Stimulated activated CD4-positive, alpha-beta T cell treated with anti-CD3 and anti-CD28 coated beads, Interleukin-1b, Interleukin-23, amount 100 ng/mL, for 24 hours (primary cell): Measurements from ENCODE around the gene NACC2.
"Not testable (repeated sequence)": the region's sequence is repeated elsewhere in the genome, so short reads cannot be mapped to it uniquely, and the experiment has no call there.

Experiments used
- DNase-seq, 4 experiments: peaks; one replicate each; pipeline ENCODE4 v3.0.0-alpha.2; 2020; ENCODE audit warnings: low read depth in 4 of 4, low spot score in 1 of 4

Gene NACC2

GRCh38 chr9:135983208-135984071, 111.6 kb downstream of the NACC2 start:
- DNase-seq: no peak

GRCh38 chr9:135982499-135983207, 112.4 kb downstream of the NACC2 start:
- DNase-seq: no peak

- no peak for DNase-seq
Observed at GRCh38 chr9:135980926-135981630, 114.0 kb downstream of the NACC2 start.

- DNase-seq: no peak
Observed at GRCh38 chr9:135979547-135980166, 115.4 kb downstream of the NACC2 start.

DNA sequence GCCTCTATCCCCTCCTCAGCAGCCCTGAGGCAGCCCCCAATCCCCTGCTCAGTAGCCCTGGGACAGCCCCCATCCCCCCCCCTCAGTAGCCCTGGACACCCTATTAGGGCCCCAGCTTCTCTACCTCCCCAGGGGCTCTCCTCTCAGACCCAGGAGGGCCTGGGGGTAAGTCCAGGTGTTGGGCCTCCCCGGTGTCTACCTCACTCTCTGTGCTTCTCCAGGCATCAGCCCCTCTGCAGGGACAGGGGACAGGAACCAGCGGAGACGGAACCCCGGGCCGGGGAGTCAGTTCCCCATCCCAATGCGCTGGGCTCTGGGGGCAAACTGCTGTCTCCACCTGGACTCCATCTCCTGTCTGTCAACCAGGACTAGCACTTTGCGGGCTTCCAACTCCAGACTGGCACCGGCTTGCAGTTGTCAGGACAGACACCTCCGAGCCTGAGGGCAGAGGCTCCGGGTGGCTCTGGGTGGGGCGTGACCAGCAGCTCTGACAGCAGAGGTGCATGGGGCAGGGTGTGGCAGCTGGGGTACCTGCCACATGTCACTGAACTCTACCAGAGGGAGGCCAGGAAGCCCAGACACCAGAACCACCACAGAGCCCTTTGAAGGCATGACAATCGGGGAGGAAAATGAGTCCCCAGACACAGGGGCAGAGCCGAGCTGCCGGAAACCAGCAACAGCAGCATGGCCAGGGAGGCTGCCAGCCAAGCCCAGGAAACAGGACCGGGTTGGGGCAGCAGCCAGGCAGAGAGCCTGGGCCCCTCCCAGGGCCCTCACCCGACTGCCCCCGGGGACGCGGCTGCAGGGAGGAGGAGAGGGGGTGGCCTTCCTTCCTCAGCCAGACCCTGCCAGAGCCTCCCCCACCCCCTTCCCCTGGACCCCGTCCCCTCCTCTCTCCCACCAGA, 116.2 kb downstream of the NACC2 start:
- DNase-seq: no peak

DNA sequence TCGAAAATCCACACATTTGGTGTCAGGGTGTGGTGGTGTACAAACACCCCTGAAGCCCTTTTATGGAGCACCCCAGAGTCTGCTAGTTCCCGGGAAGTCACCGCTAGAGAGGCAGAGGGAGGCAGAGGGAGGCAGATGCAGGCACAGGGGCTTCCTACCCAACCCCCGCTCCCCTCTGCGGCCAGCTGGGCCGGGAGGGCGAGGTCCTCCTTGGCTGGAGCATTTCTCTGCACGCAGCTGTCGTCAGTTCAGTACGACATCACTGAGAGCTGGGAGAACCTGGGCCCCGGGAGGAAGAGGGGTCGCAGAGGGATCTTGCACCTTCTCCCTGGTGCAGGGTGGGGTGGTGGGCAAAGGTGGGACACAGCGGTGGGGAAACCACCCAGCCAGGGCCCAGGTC, 118.1 kb downstream of the NACC2 start:
- no peak for DNase-seq

DNA sequence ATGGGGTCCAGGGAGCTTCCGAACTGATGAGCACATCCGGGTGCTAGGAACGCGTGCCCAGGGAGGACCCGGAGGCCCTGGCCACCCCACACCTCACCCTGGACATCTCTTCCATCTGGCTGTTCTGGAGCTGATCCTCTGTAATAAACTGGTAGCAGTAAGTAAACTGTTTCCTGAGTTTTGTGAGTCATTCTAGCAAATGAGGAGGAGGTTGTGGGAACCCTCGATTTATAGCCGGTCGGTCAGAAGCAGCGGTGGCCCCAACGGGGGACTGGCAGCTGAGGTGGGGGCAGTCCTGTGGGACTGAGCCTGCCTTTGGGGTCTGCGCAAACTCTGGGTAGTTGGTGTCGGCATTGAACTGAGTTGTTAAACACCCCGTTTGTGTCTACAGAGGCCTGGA, 118.6 kb downstream of the NACC2 start:
- no peak for DNase-seq

GRCh38 chr9:135975834-135976233, 119.3 kb downstream of the NACC2 start:
- DNase-seq: no peak

DNA sequence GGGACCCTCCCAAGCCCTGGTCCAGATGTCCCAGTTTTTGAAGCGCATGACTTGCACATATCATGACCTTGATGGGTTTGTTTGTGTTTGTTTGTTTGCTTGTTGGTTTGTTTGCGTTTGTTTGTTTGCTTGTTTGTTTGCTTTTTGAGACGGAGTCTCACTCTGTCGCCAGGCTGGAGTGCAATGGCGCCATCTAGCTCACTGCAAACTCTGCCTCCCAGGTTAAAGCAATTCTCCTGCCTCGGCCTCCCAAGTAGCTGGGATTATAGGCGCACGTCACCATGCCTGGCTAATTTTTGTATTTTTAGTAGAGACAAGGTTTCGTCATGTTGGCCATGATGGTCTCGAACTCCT, 120.9 kb downstream of the NACC2 start:
- DNase-seq: no peak

DNA sequence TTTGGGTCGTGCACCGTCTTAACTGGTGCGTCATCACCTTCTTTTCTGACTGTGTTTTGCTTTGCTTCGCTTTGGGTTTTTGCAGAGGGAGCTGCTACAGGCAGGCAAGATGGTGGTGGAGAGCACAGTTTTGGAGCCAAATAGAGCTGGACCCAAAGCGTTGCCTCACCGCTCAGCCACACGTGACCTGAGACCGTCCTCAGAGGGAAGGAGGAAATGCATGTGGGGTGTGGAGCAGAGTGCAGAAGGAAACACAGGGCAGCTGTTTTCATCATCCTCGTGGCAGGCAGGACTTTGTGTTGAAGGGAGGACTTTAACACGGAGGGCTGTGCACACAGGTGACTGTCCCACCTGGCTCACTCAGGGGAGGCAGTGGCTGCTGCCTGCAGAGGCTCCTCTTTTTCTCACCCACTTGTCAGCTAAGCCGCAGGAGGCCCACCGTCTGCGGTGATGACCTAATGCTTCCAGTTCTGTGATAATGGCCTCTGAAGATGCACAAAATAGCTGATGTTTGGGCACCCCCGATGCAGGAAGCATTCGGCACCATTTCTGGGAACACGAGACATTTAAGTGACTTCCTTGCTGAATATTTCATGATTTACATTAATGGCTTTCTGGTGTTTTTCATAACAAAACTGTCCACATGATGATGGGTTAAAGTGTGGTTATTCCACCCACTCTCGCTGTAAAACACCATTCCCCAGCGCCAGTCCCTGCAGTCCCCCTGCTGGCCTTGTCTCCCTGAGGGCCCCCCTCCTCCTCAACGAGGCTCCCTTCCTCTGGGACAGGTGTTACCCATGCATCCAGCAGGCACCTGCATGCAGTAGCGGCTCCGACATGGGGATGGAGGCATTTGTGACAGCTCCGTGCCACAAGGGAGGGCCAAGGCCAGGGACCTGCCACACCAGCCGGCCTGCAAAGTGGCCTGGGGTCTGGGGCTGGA, 121.5 kb downstream of the NACC2 start:
- no peak for DNase-seq

DNA sequence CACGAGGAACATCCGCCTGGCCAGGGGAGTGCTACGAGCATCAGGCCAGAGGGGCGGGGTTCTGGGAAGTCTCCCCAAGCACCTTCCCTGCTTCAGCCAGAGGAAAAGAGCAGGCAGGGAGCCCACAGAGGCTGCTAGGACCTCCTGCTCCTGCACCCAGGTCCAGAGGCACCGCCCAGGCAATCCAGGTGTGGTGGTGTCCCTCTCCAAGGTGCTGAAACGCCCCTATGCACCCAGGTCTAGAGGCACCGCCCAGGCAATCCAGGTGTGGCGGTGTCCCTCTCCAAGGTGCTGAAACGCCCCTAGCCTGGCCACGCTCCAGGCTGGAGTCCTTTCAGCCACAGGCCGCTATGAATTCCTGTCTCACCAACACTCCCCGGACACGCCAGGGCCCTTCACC, 123.2 kb downstream of the NACC2 start:
- no peak for DNase-seq

DNA sequence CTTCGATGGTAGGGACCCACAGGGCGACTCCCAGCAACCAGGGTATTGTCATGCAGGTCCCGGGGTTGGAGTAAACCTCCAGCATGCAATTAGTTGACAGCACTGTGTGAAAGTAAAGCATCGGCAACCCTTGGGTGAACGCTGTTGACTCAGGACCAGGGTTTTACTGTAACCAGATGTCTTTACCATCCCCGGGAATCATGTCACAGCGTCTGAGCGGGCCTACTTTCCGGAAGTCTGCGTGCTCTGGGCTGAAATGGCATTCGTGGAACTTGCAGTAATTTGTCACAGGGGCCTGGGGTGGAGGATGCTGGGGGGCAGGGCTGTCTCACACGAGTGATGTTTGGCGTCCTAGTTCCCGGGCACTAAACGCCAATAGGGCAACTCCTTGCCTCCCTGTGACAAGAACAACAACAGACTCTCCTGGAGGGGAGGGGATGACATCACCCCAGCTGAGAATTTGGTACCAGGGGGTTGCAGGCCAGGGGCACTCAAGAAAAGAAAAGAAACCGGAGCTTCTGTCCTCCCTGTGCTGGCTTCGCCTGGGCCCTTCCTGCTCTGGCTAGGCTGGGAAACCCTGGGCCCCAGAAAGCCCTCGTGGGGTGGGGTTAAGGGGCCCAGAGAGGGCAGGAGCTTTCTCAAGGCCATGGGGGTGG, 123.8 kb downstream of the NACC2 start:
- no peak for DNase-seq

DNA sequence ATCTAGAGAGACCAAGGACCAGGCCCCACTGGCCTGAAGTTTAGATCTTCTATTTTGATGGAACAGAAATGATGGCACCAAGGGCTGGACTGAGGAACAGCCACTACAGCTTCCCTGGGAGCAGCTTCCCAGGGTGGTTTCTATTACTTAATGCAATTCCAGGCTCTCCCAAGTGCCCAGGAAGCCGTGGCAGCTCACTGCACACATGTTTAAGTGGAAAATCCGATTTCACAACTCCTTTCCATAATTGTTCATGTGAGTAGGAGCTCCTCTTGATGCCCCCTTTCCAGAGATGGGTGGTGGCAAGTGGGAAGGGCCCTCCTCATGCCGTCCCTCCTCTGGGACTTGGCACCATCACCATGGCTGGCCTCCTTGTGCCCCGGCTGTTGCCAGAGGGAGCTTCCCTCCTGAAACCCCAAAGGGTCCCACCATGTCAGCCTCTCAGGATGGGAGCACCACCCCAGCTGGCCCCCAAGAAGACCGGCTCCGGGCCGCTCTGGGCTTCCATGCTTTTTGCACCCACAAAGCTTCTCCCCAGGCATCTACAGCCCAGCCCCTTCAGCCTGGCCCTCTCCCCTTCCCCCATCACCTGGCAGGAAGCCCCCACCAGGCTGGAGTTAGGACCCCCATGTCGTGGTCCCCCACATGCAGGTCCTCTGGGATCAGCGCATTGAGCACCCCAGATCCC, 124.8 kb downstream of the NACC2 start:
- no peak for DNase-seq

GRCh38 chr9:135969064-135969683, 125.9 kb downstream of the NACC2 start:
- no peak for DNase-seq

GRCh38 chr9:135968601-135969000, 126.5 kb downstream of the NACC2 start:
- DNase-seq: no peak

- no peak for DNase-seq
Observed at GRCh38 chr9:135968083-135968476, 127.0 kb downstream of the NACC2 start.

DNA sequence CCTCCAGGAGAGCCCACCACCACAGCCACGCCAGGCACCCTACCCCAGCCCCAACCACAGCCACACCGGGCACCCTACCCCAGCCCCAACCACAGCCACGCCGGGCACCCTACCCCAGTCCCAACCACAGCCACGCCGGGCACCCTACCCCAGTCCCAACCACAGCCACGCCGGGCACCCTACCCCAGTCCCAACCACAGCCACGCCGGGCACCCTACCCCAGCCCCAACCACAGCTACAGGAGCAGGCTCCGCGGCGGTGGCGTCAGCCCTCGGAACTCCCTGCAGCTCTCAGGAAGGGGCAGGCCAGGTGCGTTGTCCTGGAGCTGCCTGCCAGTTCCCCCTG, 128.2 kb downstream of the NACC2 start:
- not testable (repeated sequence) for DNase-seq
